ENCODE data around the gene MBOAT7.

- TF ChIP-seq EZH2phosphoT487 (IDR thresholded peaks at IDR 0.05; ENCODE audit: insufficient read depth, low read depth) (no peak), EZH2 (IDR thresholded peaks at IDR 0.05; ENCODE audit: insufficient read depth, poor library complexity, severe bottlenecking) (no peak)
Observed at GRCh38 chr19:54169149-54169740, 20.1 kb downstream of the MBOAT7 start.

Measured in GM23248 (cell line).